Measurements from ENCODE around the gene KRT4. TPM values are rescaled to one million over a fixed set of nuclear protein-coding genes. Genes with fewer than 3 reads are reported as not detected.
A peak's percentile ranks its signal among the peaks of the same experiment; 100 is the strongest.

KRT4 gene
- total and polyA plus RNA-seq, 10 donors: 0.37 to 3.4 (median 0.97) TPM; not detected in 6

DNA sequence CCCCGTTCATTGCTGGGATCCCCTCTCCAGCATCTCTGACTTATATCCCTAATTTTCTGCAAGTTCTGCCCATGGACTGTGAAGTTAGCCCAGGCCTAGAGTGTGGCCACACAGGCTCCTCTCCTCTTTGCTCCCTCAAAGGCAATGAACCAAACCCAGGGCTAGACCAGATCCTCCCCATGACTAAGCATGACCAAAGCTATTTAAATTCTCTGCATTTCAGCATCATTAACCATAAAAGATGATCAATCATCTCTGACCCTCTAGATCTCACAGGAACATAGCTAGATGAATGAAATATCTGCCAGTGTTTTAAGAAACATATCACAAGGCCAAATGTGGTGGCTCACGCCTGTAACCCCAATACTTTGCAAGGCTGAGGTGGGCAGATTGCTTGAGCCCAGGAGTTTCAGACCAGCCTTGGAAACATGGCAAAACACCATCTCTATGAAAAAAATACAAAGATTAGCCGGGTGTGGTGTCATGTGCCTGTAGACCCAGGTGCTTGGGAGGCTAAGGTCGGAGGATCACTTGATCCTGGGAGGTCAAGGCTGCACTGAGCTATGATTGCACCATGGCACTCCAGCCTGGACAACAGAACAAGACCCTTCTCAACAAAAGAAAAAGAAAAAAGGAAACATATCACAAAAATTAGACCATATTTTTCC is 15.8 kb downstream of the KRT4 start:
- no peak overlapping the region for H3K27ac ChIP-seq
- H3K36me3 ChIP-seq: no peaks in the 10 kb centered on the region
- peaks cover 0 to 6% (median 0%) of the 10 kb centered on the region in 7 donors for H3K27me3 ChIP-seq (replicated peaks in 1 of 7)
- intact Hi-C loops (cut with DNase I; ENCODE audit: low total_unique reads): no loop called here
- no peaks in the 10 kb centered on the region for H3K9me3 ChIP-seq
- DNase-seq: peak; percentile 10
- H3K4me1 ChIP-seq: no peaks in the 10 kb centered on the region
- no peak for TF ChIP-seq POLR2A (IDR thresholded peaks at IDR 0.05)
- TF ChIP-seq, protein P1, sequence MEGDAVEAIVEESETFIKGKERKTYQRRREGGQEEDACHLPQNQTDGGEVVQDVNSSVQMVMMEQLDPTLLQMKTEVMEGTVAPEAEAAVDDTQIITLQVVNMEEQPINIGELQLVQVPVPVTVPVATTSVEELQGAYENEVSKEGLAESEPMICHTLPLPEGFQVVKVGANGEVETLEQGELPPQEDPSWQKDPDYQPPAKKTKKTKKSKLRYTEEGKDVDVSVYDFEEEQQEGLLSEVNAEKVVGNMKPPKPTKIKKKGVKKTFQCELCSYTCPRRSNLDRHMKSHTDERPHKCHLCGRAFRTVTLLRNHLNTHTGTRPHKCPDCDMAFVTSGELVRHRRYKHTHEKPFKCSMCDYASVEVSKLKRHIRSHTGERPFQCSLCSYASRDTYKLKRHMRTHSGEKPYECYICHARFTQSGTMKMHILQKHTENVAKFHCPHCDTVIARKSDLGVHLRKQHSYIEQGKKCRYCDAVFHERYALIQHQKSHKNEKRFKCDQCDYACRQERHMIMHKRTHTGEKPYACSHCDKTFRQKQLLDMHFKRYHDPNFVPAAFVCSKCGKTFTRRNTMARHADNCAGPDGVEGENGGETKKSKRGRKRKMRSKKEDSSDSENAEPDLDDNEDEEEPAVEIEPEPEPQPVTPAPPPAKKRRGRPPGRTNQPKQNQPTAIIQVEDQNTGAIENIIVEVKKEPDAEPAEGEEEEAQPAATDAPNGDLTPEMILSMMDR (IDR thresholded peaks at IDR 0.05 in 8 of 11, conservative IDR thresholded peaks at IDR 0.05 in 3 of 11): no peak
- no peak for TF ChIP-seq POLR2AphosphoS5 (IDR thresholded peaks at IDR 0.05)
- no peak overlapping the region for H3K4me3 ChIP-seq
- 82 to 88% (median 84%) methylated on average over 4 of the region's 4 CpGs for WGBS, 5 donors

DNA sequence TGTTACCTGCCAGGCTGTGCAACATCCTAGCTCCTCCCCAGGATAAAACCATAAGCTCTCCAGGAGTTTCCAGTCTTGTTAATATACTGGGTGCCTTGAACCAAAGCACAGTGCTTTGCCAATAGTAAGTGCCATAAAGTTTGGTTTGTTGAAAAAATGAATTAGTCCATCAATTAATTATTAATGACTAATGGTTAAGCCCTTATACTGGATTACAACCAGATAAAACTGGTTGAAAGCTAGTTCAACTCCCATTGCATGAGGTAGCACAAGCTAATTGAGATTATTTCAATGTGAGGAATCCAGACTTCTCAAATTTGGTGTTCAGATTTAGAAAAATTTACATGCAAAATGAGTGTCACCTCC is 16.4 kb downstream of the KRT4 start:
- intact Hi-C loops (cut with DNase I; ENCODE audit: low total_unique reads): no loop called here
- Histone ChIP-seq H3K36me3 (no peaks in the 10 kb centered on the region), H3K27ac (no peak overlapping the region), H3K4me1 (no peaks in the 10 kb centered on the region), H3K4me3 (no peak overlapping the region), H3K27me3 (replicated peaks in 1 of 7) (peaks cover 0 to 6% (median 0%) of the 10 kb centered on the region in 7 donors), H3K9me3 (no peaks in the 10 kb centered on the region)
- no peak for DNase-seq
- TF ChIP-seq POLR2A (IDR thresholded peaks at IDR 0.05) (no peak), POLR2AphosphoS5 (IDR thresholded peaks at IDR 0.05) (no peak)
- TF ChIP-seq, protein P1 (IDR thresholded peaks at IDR 0.05 in 8 of 11, conservative IDR thresholded peaks at IDR 0.05 in 3 of 11): no peak

DNA sequence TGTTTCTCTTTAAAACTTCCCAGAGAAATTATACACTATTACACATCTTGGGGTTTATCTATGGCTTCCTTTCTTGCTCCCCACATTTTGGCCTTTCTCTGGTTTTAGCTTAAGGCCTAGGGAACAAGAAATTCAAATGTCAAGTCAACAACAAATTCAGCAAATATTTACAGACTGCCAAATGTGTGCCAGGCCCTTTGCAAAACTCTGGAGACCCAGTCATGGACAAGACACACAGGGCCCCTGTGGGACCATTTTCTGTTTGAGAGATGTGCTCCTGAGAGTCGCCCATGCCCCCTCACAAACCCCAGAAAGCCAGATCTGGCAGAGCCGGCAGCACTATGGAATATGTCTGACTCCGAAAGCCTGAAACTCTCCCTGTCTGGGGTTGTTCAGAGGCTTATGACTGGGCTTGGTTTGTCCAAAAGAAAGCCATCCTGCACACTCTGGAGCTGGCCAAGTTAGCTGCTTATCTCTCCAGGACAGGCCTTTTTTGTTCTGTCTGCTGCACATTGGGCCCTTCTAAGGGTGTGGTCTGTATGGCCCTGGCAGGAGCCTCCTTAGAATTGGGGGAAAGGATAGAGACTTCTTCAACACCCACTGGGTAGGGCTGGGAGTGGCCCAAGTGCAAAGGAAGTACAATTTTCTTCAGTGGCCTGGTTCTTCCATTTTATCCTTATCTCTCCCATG is 16.9 kb downstream of the KRT4 start:
- Histone ChIP-seq H3K4me3 (no peak overlapping the region), H3K9me3 (no peaks in the 10 kb centered on the region), H3K36me3 (no peaks in the 10 kb centered on the region), H3K27ac (no peak overlapping the region), H3K4me1 (no peaks in the 10 kb centered on the region), H3K27me3 (replicated peaks in 1 of 7) (peaks cover 0 to 7% (median 0%) of the 10 kb centered on the region in 7 donors)
- intact Hi-C loops (cut with DNase I; ENCODE audit: low total_unique reads): no loop called here
- peak; percentile 15 for DNase-seq
- TF ChIP-seq, protein P1 (IDR thresholded peaks at IDR 0.05 in 8 of 11, conservative IDR thresholded peaks at IDR 0.05 in 3 of 11): no peak
- no peak for TF ChIP-seq POLR2AphosphoS5 (IDR thresholded peaks at IDR 0.05)
- no peak for TF ChIP-seq POLR2A (IDR thresholded peaks at IDR 0.05)
- WGBS, 5 donors: 74 to 90% (median 76%) methylated on average over 3 of the region's 3 CpGs

DNA sequence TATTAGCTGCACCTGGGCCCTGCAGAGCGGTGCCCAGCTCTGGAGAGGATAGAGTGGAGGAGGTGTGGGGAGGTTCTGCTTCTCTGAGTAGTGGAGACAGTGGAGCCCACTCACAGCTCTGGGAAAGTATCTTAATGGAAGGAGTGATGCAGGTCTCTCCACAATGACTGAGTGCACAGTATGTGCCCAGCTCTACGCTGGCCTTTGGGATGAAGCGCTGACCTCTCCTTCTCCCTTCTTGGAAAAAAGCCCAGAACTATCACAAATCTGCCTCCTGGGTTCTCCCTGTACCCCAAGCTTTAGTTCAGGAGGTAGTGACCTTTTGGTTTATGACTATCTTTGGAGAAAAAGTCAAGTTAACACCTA is 17.5 kb downstream of the KRT4 start:
- no peak overlapping the region for H3K27ac ChIP-seq
- no peaks in the 10 kb centered on the region for H3K4me1 ChIP-seq
- intact Hi-C loops (cut with DNase I; ENCODE audit: low total_unique reads): no loop called here
- 91 to 98% (median 92%) methylated on average over 3 of the region's 3 CpGs for WGBS, 5 donors
- peaks cover 0 to 12% (median 0%) of the 10 kb centered on the region in 7 donors for H3K27me3 ChIP-seq (replicated peaks in 1 of 7)
- DNase-seq: no peak
- no peaks in the 10 kb centered on the region for H3K36me3 ChIP-seq
- H3K4me3 ChIP-seq: no peak overlapping the region
- H3K9me3 ChIP-seq: no peaks in the 10 kb centered on the region
- no peak for TF ChIP-seq POLR2A (IDR thresholded peaks at IDR 0.05)
- TF ChIP-seq, protein P1 (IDR thresholded peaks at IDR 0.05 in 8 of 11, conservative IDR thresholded peaks at IDR 0.05 in 3 of 11): no peak
- no peak for TF ChIP-seq POLR2AphosphoS5 (IDR thresholded peaks at IDR 0.05)
